A673 (cell line): ENCODE measurements around the gene SLC38A8. TPM values are rescaled to one million over a fixed set of nuclear protein-coding genes. Genes with fewer than 3 reads are reported as not detected.

Experiments
- BruUV-seq: library from RNA; stranded (reverse); fragments of 400-500 nt; replicated peaks from 2 replicates; lab custom pipeline; 2021; lab: Mats Ljungman, UMichigan
- CTCF ChIA-PET: fragments of 300-600 bp; sonication (Branson Sonifier 250); formaldehyde crosslinking; loops from one replicate; lab custom pipeline; 2022; ENCODE audit warnings: antibody characterized with exemption; lab: Charles Lee
- POLR2A ChIA-PET: fragments of 300-600 bp; sonication (Branson Sonifier 250); formaldehyde crosslinking; loops from one replicate; lab custom pipeline; 2022; ENCODE audit warnings: antibody characterized with exemption; ENCODE audit not compliant: low non-redundant PET; lab: Charles Lee
- DNase-seq: peaks from one replicate; pipeline ENCODE4 v3.0.0-alpha.2; 2015; ENCODE audit warnings: low spot score
- H3K27ac ChIP-seq: fragments of 200-600 bp; sonication (generic); 2 replicates; pipeline ENCODE4 v1.5.1; 2016; ENCODE audit warnings: mixed run types, low read depth, mild to moderate bottlenecking, mixed read lengths, antibody characterized with exemption, low read length; ENCODE audit not compliant: poor library complexity, severe bottlenecking
- H3K27me3 ChIP-seq: fragments of 200-600 bp; sonication (generic); replicated peaks from 2 replicates; pipeline ENCODE4 v1.6.1; 2017; ENCODE audit warnings: mixed run types, low read depth, mild to moderate bottlenecking, mixed read lengths, antibody characterized with exemption, low read length; ENCODE audit not compliant: insufficient read depth, poor library complexity
- H3K36me3 ChIP-seq: fragments of 200-600 bp; sonication (generic); 2 replicates; pipeline ENCODE4 v1.6.1; 2016; ENCODE audit warnings: mixed run types, mild to moderate bottlenecking, mixed read lengths, antibody characterized with exemption, low read length; ENCODE audit not compliant: insufficient read depth, poor library complexity, severe bottlenecking
- H3K4me1 ChIP-seq: fragments of 200-600 bp; sonication (generic); 2 replicates; pipeline ENCODE4 v1.6.1; 2017; ENCODE audit warnings: mixed run types, mild to moderate bottlenecking, mixed read lengths, antibody characterized with exemption, low read length; ENCODE audit not compliant: insufficient read depth, poor library complexity, severe bottlenecking
- H3K4me3 ChIP-seq: fragments of 200-600 bp; sonication (generic); 2 replicates; pipeline ENCODE4 v1.5.1; 2016; ENCODE audit warnings: low read depth, mixed run types, mild to moderate bottlenecking, mixed read lengths, low read length; ENCODE audit not compliant: poor library complexity, severe bottlenecking
- H3K9me3 ChIP-seq: fragments of 200-600 bp; sonication (generic); 2 replicates; pipeline ENCODE4 v1.6.1; 2016; ENCODE audit warnings: mixed run types, low read depth, mild to moderate bottlenecking, mixed read lengths, antibody characterized with exemption, low read length; ENCODE audit not compliant: poor library complexity, severe bottlenecking
- EZH2 ChIP-seq: fragments of 200-600 bp; sonication (generic); IDR thresholded peaks from 2 replicates; pipeline ENCODE4 v1.6.1; 2017; ENCODE audit warnings: borderline replicate concordance, low read depth, mild to moderate bottlenecking, mixed read lengths, antibody characterized with exemption, low read length; ENCODE audit not compliant: poor library complexity, severe bottlenecking
- intact Hi-C: fragments of 100-400 bp; cut with micrococcal nuclease; formaldehyde crosslinking; loops from one replicate; pipeline ENCODE4 v1.10.0; 2022; ENCODE audit not compliant: unreplicated experiment
- total RNA-seq: library from RNA; stranded (reverse); gene quantifications from 2 replicates; pipeline ENCODE4 v1.2.3, GENCODE V29; 2021
- TF ChIP-seq, protein P1 (sequence below): fragments of 300-800, 200-600 bp; sonication (generic); conservative IDR thresholded peaks from 2 replicates; pipeline ENCODE4 v1.5.1; 2017; ENCODE audit warnings: low read depth, mild to moderate bottlenecking, antibody characterized with exemption, low read length, moderate library complexity, mixed read lengths

The SLC38A8 gene
- total RNA-seq, 1 experiment from 2014 or later, result not detected

DNA sequence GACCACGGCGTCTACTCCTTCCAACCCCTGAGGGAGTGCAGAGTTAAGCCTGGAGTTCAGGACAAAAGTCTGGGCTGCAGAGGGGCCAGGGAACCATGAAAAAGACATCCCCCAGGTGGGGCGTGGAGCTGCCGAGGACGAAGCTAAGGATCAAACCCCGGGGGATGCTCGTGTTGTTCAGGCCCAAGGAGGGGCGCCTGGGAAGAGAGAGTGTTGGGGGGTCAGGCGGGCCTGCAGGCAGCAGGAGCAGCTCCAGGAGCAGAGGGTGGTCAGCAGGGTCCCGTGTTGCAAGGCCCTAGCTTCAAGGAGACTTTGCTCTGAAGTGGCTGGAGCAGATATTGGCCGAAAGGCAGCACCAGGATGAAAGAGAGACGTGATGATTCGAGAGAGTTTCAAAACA lies 47.9 kb downstream of the SLC38A8 start:
- intact Hi-C loops, result no loop called here
- Histone ChIP-seq H3K27me3 (peaks cover 6% of the 10 kb centered on the region), H3K36me3 (no peaks in the 10 kb centered on the region), H3K4me1 (no peaks in the 10 kb centered on the region), H3K27ac (no peak overlapping the region), H3K9me3 (no peaks in the 10 kb centered on the region), H3K4me3 (no peak overlapping the region)
- CTCF ChIA-PET, result no interaction called here
- POLR2A ChIA-PET, result no interaction called here
- no TSS peak for BruUV-seq
- TF ChIP-seq, protein P1, sequence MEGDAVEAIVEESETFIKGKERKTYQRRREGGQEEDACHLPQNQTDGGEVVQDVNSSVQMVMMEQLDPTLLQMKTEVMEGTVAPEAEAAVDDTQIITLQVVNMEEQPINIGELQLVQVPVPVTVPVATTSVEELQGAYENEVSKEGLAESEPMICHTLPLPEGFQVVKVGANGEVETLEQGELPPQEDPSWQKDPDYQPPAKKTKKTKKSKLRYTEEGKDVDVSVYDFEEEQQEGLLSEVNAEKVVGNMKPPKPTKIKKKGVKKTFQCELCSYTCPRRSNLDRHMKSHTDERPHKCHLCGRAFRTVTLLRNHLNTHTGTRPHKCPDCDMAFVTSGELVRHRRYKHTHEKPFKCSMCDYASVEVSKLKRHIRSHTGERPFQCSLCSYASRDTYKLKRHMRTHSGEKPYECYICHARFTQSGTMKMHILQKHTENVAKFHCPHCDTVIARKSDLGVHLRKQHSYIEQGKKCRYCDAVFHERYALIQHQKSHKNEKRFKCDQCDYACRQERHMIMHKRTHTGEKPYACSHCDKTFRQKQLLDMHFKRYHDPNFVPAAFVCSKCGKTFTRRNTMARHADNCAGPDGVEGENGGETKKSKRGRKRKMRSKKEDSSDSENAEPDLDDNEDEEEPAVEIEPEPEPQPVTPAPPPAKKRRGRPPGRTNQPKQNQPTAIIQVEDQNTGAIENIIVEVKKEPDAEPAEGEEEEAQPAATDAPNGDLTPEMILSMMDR, result no peak
- no peak for TF ChIP-seq EZH2
- DNase-seq, result no peak

DNA sequence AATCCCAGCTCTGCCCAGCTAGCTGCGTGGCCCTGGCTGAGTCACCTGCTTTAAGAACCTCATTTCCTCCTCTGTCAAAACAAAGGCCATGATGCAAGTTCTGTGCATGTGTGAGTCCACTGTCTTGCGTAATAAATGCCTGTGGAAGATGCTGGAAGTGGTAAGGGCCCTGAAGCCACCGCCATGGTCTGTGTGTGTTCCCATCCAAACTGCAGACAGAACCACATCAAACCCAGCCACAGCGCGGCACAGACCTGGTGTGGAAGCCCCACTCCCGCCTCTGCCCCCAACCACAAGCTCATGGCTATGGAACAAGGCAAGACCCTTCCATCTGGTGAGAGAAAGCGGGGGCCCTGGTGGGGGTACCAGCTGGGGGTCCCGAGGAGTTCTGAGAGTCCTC lies 48.5 kb downstream of the SLC38A8 start:
- no peaks in the 10 kb centered on the region for H3K36me3 ChIP-seq
- DNase-seq, result no peak
- CTCF ChIA-PET, result no interaction called here
- H3K27ac ChIP-seq, result no peak overlapping the region
- POLR2A ChIA-PET, result no interaction called here
- intact Hi-C loops, result no loop called here
- H3K9me3 ChIP-seq, result no peaks in the 10 kb centered on the region
- peaks cover 12% of the 10 kb centered on the region for H3K27me3 ChIP-seq
- BruUV-seq, result no TSS peak
- TF ChIP-seq, protein P1, result no peak
- TF ChIP-seq EZH2, result no peak
- H3K4me3 ChIP-seq, result no peak overlapping the region
- no peaks in the 10 kb centered on the region for H3K4me1 ChIP-seq

DNA sequence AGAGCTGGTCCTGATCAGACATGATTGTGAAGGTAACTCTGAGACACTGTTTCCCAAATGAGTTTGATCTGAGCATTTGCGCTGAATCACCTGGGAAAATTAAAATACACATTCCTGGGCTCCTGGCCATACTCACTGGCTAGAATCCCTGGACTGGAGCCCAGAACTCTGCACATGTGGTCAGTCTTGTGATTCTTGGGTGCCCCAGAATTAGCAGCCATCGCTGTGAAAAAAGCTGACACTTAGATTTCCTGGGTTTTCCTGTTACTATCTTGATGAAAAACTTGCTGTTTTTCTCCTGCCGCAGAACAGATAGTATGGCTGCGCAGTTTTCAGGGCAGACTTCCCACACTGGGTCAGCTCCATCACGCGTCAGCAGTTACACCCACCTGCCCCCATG lies 50.0 kb downstream of the SLC38A8 start:
- BruUV-seq, result no TSS peak
- TF ChIP-seq EZH2, result no peak
- TF ChIP-seq, protein P1, result no peak
- POLR2A ChIA-PET, result no interaction called here
- Histone ChIP-seq H3K9me3 (no peaks in the 10 kb centered on the region), H3K4me3 (no peak overlapping the region), H3K4me1 (no peaks in the 10 kb centered on the region), H3K27ac (no peak overlapping the region), H3K36me3 (no peaks in the 10 kb centered on the region), H3K27me3 (peaks cover 27% of the 10 kb centered on the region)
- no peak for DNase-seq
- intact Hi-C loops, result no loop called here
- CTCF ChIA-PET, result interaction anchor here (0.6 kb wide), 1 partner anchor 15 kb away, joined by 6 read pairs; no protein-coding TSS in a partner anchor
